ENCODE measurements around the gene SEC63.

- TF ChIP-seq CTCF (conservative IDR thresholded peaks at IDR 0.05 in 1 of 2, IDR thresholded peaks at IDR 0.05 in 1 of 2; ENCODE audit: low read depth in 1 of 2, low read length in 2 of 2) (no peak), EZH2 (IDR thresholded peaks at IDR 0.05; ENCODE audit: low read length, missing control alignments) (no peak)
Measured at GRCh38 chr6:107928984-107929383, 29.0 kb downstream of the SEC63 start.

All from fibroblast of lung (primary cell).